ENCODE data around the gene TWIST2.
A peak's percentile ranks its signal among the peaks of the same experiment; 100 is the strongest.

Gene TWIST2

DNA sequence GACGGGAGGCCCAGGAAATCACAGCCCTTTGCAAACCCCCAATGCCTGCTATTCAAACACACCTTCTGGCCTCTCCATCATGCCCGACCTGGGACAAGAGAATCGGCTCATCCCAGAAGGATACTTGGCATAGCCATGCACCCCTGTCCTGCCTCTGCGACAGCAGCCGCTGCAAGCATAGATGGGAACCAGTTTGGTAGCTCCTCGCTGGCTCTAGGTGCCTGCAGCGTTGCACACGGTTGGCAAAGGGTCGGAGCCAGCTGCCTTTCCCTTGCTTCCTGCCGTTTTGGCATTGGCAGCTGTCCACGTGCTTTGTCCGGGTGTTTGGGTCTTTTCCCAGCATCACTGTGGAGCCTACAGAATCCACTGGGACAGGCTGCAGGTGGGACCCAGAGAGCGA lies 76.9 kb downstream of the TWIST2 start:
- DNase-seq, result peak; percentile 29

GRCh38 chr2:238925281-238925680 lies 77.4 kb downstream of the TWIST2 start:
- no peak for DNase-seq

DNA sequence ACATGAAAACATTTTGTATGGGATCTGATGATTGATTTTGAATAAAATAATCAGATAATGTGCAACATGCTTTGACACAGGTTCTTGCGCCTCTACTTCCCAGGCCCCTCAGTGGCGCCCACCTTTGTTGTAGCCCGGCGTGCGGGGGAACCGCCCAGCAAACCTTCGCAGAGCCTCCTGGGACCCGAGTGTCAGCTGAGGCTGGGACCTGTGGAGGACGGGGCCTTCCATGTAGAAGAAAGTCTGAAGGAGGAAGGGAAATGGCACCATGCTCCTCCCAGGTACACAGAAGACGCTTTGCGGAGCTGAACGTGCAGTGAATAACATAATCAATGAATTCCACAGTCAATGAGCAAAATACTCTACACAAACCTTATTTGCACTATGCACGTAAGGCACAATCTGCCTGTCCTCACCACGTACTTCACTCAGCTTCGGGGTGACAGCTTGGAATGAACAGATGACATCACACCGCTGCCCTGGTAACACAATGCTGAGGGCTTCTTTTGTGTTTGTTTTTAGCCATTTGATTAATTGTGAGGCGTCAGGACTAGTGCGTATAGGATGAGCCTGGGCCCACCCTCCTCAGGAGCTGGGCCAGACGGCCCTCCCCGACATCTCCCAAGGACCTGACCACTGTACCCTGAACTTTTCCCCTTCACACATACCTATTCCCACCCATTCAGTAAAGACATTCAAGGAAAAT lies 78.1 kb downstream of the TWIST2 start:
- DNase-seq, result no peak

GRCh38 chr2:238926761-238927611 lies 79.1 kb downstream of the TWIST2 start:
- no peak for DNase-seq

GRCh38 chr2:238927746-238928519 lies 80.0 kb downstream of the TWIST2 start:
- no peak for DNase-seq

DNA sequence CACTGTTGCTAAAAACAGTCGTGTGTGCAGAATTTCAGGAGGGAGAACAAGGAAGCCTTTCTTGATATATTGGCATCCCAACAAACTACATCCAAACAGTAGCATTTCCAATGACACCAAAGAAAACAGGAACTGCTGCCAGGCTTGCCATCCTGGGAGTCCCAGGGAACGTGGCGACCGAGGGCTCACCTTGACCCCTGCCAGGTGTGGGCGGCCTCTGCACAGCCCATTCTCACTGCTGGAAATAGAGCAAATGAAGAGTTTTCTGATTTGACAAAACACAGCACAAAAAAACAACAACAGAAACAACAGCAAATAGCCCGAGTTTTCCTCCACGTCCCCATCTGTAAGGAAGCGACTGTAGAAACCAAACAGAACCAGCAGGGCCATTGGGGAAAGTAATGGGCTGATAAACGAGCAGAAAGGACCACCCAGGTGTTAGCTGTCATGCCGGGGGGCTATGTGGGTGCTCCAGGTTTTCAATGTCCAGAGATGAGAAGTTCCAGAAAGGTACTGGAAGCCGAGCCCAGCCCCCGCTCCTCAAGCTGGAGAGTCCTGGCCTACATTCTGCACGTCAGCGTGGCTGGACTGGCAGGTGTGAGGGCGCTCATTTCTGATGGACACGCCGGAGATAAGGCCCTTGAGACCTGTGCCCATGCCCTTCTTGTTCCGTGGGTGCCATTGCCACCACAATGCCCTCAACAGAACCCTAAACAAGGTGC lies 80.8 kb downstream of the TWIST2 start:
- no peak for DNase-seq

DNA sequence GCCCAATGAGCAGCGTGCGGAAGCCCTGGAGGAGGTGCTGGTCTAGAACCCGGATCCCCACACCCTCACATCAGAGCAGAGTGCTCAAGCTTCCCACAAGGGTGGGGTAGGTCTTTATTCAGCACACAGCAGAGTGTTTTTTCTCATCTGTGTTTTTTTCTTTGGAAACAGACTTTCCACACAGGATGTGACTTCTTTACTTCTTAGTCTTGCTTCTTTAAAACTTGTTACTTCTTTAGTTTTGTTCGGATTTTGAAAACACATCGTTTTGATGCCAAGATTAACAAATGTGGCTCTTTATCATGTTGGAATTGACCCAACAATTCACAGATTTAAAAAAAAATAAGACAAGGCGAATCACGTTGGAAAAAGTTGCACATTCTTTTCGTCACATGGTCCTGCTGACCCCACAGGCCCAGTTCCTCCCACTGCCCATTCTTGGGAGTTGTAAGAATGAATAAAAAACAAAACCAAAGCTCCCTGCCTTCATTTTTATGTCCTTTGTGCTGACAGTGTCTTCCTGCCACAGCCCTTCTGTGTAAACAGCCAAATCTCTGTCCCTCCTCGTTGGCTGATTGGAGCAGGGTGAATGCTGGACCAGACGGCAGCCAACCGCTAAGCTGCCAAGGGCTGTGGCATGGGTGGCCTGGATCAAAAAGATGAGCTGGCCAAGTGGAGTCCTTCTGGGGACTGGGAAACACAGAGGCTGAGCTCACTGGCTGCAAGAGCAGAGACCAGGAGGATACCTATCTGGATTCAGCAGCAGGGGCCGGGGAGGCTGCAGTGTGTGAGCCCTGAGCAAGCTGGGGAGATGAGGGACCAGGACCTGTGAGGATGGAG lies 81.6 kb downstream of the TWIST2 start:
- no peak for DNase-seq

DNA sequence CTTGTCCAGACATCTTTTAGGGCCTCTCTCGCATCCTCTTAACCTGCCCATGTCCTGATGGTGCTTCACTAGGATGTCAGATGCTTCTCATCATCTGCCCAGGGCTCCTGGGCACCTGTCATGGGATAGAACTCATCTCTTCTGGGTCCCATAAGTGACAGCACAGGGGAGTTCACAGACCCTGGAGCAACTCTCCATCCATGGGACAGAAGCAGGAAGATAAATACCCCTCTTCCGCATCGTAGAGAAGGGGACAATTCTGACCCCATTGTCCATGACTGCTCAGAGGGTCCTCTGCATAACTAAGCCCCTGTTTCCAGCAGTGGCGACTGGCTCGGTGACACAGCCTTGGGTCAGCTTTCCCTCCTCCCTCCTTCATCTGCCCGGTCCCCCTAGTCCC lies 82.3 kb downstream of the TWIST2 start:
- no peak for DNase-seq

DNA sequence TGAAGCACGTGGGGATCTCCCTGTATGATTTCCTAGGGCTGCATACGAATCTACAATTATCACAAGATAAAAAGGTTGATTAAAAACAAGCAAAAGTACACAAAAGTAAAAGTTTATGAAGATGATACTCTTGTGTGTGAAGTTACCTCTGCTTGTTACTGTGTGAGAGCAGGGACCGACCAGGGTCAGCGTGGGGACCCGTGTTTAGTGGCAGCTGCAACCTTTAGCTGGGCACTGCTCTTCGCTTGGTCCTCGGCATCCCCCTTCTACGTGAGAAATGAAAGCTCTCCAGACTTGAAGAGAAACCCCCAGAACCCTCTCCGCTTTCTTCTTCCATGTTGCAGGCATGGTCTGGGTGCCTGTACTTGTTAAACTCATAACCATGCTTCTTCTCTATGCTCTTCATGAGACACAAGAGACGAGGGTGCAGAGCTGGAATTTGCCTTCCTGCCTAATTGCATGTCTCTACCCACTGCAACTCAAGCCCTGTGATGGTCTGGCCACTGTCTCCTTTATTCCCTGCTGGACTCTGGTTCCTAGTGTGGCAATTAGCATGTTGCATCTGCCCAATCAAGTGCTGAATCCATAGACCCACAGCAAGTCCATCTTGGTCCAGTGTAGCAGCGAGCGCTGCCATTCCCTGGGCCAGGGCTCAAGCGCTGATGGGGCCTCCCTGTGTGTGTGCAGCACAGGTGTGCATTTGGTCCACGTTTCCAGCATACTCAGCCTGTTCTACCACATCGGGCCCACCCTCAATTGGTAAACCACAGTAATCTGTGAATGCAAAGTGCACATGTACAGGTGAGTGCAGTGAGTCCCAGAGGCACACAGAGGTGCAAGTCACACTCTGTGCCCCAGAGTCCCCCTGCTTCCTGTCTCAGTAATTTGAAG lies 88.5 kb downstream of the TWIST2 start:
- DNase-seq, result no peak

- DNase-seq, result no peak
Observed at GRCh38 chr2:238938003-238938400, 90.1 kb downstream of the TWIST2 start.

DNA sequence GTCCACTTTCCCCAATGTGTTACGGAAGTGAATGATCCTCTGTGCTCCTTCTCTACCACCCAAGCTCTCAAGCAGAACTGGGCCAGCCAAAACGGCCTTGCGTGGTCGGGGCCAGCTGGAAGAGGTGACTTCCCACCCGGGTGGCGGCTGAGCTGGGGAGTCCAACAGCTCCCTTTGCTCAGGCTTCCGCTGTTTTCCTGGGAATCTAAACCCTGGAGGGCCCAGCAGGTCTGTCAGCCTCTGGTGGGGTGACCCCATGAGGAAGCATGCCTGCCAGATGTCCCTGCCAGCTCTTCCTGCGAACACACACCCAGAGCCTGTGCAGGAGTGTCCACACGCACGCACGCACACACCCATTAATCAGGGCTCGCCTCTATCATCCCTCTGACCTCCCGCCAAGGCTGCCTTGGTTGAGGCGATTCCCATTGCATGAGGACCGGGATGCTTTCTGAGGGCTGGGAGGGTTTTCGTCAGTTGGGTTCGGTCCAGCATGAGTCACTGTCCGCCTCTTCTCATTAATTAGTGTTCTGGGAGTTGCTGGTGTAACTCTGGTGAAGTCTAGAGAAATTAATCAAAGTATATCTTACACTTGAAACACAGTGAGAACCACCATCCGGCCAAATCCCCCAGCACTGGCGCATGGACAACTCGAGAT lies 90.6 kb downstream of the TWIST2 start:
- DNase-seq, result no peak

- DNase-seq, result no peak
Observed at GRCh38 chr2:238939074-238939473, 91.2 kb downstream of the TWIST2 start.

- DNase-seq, result no peak
Observed at GRCh38 chr2:238939521-238940403, 91.9 kb downstream of the TWIST2 start.

GRCh38 chr2:238940806-238941205 lies 92.9 kb downstream of the TWIST2 start:
- DNase-seq, result no peak

DNA sequence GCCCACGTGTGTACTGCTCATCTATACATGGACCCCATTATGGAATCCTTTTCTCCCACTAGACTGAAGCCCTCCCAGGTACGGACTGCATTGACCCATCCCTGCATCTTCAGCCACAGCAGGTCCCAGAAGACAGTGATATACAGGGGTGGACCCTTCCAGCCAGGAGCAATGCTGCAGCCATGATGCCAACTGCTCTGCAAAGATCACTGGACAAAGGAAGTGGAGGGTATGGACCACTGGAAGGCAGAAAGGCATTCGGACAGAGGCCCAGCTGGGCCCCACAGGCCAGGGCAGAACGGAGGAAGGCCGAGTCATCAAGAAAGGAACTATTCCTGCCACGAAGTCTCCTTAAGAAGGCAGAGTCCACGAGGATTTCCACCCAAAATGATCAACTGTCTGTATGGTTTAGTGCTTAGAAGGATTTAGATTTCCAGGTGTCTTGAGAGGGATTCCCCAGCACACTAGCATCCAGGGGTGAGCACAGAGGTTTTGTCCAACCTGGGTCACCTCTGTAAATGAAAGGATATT lies 93.4 kb downstream of the TWIST2 start:
- DNase-seq, result no peak

GRCh38 chr2:238942080-238942725 lies 94.3 kb downstream of the TWIST2 start:
- no peak for DNase-seq

DNA sequence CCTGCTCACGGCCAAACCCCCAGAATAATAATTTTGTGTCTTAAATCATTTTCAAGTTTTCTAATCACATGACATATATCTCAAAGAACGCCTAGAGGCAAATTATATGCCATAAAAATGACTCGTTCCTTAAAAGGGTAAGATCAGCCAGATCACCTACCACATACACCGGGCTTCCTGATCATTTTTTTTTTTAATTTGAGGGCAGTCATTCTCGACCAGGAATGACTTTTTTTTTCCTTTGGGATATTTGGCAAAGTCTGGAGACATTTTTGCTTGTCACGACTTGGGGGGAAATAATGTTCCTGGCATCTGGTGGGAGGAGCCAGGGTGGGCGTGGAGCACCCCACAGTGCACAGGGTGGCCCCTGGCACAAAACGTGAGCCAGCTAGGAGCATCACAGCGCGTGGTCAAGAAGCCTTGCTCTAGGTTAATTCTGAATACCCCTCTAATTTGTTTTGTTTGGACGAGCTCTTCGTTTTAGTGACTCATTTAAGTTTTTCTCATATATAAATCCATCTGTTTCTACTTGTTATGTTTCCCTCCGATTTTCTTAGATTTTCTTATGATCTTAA lies 94.9 kb downstream of the TWIST2 start:
- no peak for DNase-seq

Data from COR-L47 (cell line).